ENCODE data around the gene TAS2R41.

TAS2R41 gene

DNA sequence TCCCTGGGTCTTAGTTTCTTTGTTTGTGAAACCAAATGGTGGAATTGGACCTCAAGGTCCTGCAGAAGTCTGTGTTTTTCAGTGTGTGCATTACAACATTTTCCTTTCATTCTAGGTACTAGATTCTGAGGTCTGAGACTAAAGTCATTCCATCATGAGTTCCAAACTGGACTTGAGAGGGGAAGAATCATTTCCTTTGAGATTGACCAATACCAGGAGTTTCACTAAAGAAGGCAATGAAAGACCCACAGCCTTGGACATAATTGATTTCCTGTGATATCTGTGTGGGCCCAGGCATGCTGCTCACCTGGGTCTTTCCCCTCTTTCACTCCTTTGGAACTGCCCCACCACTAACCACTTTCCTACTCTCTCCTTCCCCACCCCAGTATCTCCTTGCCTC lies 18.2 kb downstream of the TAS2R41 start:
- no peak for DNase-seq

DNA sequence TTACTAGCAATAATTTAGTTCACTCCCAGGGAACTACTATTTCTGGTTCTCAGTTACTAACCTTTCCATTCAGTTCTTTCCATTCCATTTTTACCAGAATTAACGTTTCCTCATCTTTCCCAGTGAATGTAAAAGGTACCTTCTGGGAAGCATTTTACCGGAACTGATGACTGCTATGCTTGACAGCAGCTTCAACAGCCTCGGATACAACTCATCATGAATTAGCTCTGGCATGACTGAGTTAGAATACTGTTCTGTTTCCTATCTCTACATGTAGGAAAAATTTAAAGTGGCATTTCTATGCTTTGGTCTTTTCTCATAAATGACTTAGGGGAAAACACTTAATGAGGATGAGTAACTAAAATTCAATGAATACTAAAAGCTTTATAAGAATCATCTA lies 18.6 kb downstream of the TAS2R41 start:
- DNase-seq = peak; percentile 28

- no peak for DNase-seq
Measured at GRCh38 chr7:143497008-143497795, 19.5 kb downstream of the TAS2R41 start.

GRCh38 chr7:143499246-143499645 lies 21.6 kb downstream of the TAS2R41 start:
- DNase-seq = no peak

GRCh38 chr7:143499743-143500348 lies 22.2 kb downstream of the TAS2R41 start:
- no peak for DNase-seq

- no peak for DNase-seq
Measured at GRCh38 chr7:143503261-143503660, 25.6 kb downstream of the TAS2R41 start.

GRCh38 chr7:143504215-143504936 lies 26.7 kb downstream of the TAS2R41 start:
- DNase-seq = no peak

GRCh38 chr7:143504937-143505297 lies 27.2 kb downstream of the TAS2R41 start:
- no peak for DNase-seq

DNA sequence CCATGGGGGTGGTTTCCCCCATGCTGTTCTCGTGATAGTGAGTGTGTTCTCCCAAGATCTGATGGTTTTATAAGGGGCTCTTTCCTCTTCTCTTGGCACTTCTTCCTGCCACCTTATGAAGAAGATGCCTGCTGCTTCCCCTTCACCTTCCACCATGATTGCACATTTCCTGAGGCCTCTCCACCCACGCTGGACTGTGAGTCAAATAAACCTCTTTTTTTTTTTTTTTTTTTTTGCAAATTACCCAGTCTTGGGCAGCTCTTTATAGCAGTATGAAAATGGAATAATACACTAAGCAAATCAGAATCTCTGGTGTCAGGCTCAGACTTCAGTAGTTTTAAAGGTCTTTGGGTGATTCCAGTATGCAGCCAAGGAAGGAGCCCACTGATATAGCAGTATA lies 28.2 kb downstream of the TAS2R41 start:
- DNase-seq = no peak

GRCh38 chr7:143507094-143507518 lies 29.4 kb downstream of the TAS2R41 start:
- no peak for DNase-seq

DNA sequence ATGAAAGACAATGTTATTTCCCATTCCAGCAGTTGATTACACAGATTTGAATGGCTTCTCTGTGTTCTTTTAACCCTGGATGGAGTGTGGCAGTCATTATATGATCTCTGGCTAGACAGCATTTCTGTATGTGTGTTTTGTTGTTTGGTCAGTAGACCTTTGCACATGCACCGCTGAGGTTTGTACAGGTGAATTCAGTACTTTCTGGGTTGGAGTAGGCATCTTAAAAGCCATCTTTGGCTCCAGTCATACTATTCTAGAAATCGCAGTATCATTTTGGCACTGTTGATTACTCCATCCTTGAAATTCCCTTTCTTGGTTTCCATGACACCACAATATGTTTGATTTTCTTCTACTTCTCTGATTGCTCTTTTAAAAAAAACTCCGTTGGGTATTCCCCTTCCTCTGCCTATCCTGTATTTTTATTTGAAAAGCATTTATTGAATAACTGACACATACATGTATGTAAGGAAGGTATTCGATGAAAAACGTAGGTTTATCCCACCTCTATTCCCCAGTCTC lies 29.9 kb downstream of the TAS2R41 start:
- DNase-seq = no peak

GRCh38 chr7:143510854-143511592 lies 33.4 kb downstream of the TAS2R41 start:
- DNase-seq = no peak

DNA sequence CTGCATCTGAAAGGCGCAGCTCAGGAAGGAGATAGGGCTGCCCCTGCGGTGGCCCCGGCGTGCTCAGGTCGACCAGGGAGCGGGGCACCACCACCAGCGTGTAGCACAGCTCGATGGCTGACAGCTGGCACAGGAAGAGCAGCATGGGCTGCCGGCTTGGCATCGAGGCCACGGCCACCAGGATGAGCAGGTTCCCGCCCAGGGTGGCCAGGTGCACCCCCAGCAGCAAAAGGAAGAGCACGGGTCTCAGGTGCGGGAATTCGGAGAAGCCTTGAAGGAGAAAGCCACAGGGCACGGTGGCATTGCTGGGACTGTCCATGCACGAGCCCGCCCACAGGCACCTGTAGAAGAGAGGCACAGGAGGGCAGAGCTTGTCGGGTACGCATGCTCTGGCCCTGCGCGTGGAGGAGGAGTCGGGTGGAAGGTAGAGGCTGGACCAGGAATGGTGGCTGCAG lies 33.9 kb downstream of the TAS2R41 start:
- no peak for DNase-seq

GRCh38 chr7:143512488-143513340 lies 35.0 kb downstream of the TAS2R41 start:
- DNase-seq = no peak

DNA sequence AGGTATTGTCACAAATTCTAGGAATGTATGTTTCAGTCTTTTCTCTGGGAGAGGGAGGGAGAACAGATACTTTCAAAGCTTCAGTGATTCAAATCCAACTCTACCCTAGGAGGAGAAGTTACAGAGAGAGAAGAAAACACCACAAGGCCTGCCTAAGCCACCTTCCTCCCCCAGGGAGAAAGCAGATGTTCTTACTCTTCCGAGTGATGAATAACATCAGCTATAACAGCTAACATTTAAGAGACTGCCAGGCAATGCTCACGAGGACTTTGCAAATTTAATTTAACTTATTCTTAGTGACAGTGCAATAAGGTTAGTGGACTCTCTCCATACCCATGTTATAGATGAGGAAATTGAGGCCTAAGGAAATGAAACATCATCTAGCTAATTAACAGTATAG lies 36.8 kb downstream of the TAS2R41 start:
- no peak for DNase-seq

GRCh38 chr7:143514995-143515735 lies 37.5 kb downstream of the TAS2R41 start:
- DNase-seq = no peak

DNA sequence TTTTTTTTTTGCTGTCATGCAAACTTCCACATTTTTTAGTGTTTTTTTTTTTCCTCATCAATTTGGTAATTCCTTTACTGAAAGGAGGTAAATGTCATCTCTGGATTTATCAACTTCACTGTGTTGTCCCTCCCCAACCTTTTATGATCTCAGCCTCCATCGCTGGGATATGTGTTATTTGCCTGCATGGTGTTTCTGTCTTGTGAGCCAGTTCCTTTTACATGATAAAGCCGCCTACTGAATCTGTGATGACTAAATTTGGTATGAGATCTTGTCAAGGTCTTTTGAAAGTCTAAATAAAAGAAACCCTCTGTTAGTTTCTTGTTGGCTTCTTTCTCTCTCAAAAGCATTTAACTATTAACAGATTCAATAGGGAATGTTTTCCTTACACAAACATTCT lies 39.3 kb downstream of the TAS2R41 start:
- no peak for DNase-seq

- no peak for DNase-seq
Measured at GRCh38 chr7:143518521-143518920, 40.8 kb downstream of the TAS2R41 start.

DNA sequence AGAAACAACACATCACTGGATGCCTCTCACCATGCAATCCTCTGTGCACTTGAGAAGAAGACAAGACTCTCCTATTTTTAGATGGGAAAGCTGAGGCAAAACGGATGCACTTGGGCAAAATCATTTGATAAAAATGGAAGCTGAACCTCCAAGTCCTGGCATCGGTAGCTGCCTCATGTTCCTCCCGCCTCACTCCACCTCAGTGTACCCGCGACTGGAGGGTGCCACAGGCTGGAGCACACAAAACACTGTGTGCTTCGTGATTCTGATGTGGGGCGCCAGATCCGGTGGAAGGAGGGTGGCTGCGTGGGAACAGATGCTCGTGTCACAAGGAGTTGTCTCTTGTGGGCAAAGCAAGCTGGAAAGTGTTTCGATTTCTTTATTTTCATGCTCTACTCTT lies 41.3 kb downstream of the TAS2R41 start:
- no peak for DNase-seq

- peak; percentile 47 for DNase-seq
Measured at GRCh38 chr7:143519411-143520131, 41.9 kb downstream of the TAS2R41 start.
